ENCODE results near the gene HIVEP1. TPM values are rescaled to one million over a fixed set of nuclear protein-coding genes. Genes with fewer than 3 reads are reported as not detected.

The HIVEP1 gene
- total RNA-seq, 1 experiment from 2014 or later: 6.6 TPM

DNA sequence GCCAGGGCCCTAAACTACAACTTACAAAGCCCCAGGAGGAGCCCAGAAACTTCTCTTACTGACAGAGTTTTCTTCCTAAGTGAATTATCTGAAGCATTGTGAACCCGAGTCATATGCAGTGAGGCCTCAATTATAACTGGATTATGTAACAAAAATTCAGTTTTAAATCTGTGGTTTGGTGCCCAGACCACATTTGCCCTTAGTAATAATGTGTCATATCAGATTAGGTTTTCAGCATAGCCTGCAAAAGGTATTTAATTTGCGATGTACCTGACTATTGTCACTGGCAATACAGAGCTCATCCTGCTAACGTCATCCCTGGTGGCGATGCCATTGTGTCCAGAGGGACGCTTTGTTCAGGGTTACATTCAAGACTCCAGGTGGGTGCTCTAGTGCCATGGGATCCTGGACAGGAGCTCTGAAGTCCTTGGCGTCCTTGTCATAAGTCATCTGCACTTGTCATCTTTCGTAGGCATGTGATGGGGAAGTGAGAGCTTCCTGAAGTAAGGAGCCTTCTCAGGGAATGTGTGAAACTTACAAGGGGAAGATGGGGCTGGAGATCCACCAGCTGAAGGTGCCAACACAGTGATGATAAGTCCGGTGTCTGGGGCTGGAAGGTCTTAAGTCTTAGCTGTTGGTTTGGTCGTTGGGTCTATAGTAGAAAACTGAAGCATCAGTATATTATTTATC is 65.1 kb downstream of the HIVEP1 start:
- H2AFZ ChIP-seq (ENCODE audit: low read length): no peak overlapping the region
- peak; percentile 68 for DNase-seq
- peaks cover 13% of the 10 kb centered on the region for H3K4me1 ChIP-seq (ENCODE audit: insufficient read depth, low read length)
- H3K4me3 ChIP-seq (ENCODE audit: low read length): no peak overlapping the region
- no peaks in the 10 kb centered on the region for H3F3A ChIP-seq (ENCODE audit: low read length, unreplicated experiment)
- peak overlapping the region; percentile 7; the same call in 1 of the 2 replicates for H3K4me2 ChIP-seq (ENCODE audit: low read length)
- H3K36me3 ChIP-seq (ENCODE audit: low read depth, low read length): no peaks in the 10 kb centered on the region
- no peak for TF ChIP-seq CTCF (conservative IDR thresholded peaks at IDR 0.05; ENCODE audit: low read depth, low read length)
- no peaks in the 10 kb centered on the region for H3K27me3 ChIP-seq (ENCODE audit: low read length)
- ChIA-PET POLR2A (ENCODE audit: unreplicated experiment) (no interaction called here), CTCF (no interaction called here)
- no peaks in the 10 kb centered on the region for H3K9me2 ChIP-seq (replicated peaks; ENCODE audit: low read length)
- peak; percentile 38 for ATAC-seq
- intact Hi-C loops (cut with micrococcal nuclease): no loop called here
- no TSS peak for BruUV-seq (replicated peaks)
- no peak overlapping the region for H3K27ac ChIP-seq (ENCODE audit: low read length)
- H3K9ac ChIP-seq (ENCODE audit: low read length): no peak overlapping the region
- no peaks in the 10 kb centered on the region for H3K79me2 ChIP-seq (ENCODE audit: low read length)
- no peaks in the 10 kb centered on the region for H3K9me3 ChIP-seq (ENCODE audit: low read length)
- no peaks in the 10 kb centered on the region for H4K20me1 ChIP-seq (ENCODE audit: low read length)

DNA sequence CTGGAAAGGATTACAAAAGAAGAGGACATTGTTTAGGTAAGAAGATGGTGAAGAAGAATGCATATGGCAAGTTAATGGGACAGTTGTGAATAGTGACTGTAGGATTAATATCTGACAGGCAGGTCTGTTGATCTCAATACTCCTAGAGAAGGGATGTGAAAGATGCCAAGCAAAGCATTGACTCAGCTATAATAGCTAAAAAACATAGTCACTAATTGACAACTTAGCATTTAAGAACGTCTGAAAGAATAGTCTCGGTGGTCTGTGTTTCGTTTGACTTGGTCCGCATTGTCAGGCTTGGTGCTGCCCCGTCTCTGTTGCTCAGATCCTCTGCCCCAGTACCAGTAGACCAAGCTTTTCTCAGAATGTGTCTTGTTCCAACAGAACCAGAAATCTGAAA is 65.9 kb downstream of the HIVEP1 start:
- BruUV-seq (replicated peaks): no TSS peak
- H3K9ac ChIP-seq (ENCODE audit: low read length): no peak overlapping the region
- no peak for TF ChIP-seq CTCF (conservative IDR thresholded peaks at IDR 0.05; ENCODE audit: low read depth, low read length)
- H3F3A ChIP-seq (ENCODE audit: low read length, unreplicated experiment): no peaks in the 10 kb centered on the region
- ATAC-seq (no peak), DNase-seq (no peak)
- no peak overlapping the region for H3K4me3 ChIP-seq (ENCODE audit: low read length)
- no peaks in the 10 kb centered on the region for H3K9me2 ChIP-seq (replicated peaks; ENCODE audit: low read length)
- no peak overlapping the region for H2AFZ ChIP-seq (ENCODE audit: low read length)
- ChIA-PET POLR2A (ENCODE audit: unreplicated experiment) (no interaction called here), CTCF (no interaction called here)
- no peaks in the 10 kb centered on the region for H4K20me1 ChIP-seq (ENCODE audit: low read length)
- no peak overlapping the region for H3K27ac ChIP-seq (ENCODE audit: low read length)
- intact Hi-C loops (cut with micrococcal nuclease): no loop called here
- no peaks in the 10 kb centered on the region for H3K9me3 ChIP-seq (ENCODE audit: low read length)
- peaks cover 13% of the 10 kb centered on the region for H3K4me1 ChIP-seq (ENCODE audit: insufficient read depth, low read length)
- H3K79me2 ChIP-seq (ENCODE audit: low read length): no peaks in the 10 kb centered on the region
- no peaks in the 10 kb centered on the region for H3K36me3 ChIP-seq (ENCODE audit: low read depth, low read length)
- no peak overlapping the region for H3K4me2 ChIP-seq (ENCODE audit: low read length)
- no peaks in the 10 kb centered on the region for H3K27me3 ChIP-seq (ENCODE audit: low read length)

DNA sequence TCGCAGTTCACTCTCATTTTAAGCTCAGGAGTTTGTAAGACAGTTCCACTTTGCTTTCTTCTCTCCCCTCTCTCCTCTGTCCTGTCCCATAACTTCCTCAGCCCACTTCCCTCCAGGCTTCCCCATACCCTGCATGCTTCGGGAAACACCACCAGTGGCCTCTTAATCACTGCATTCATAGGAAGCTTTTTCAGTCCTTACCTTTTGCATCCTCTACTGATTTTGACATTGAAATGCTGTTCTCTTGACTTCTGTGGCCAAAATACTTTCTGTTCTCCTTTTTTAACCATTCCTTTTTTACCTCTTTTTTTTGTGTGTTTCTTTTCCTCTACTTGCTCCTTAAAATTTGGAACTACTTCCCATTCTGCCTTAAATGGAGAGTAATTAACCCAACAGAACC is 69.7 kb downstream of the HIVEP1 start:
- H3K27ac ChIP-seq (ENCODE audit: low read length): no peak overlapping the region
- H3K27me3 ChIP-seq (ENCODE audit: low read length): no peaks in the 10 kb centered on the region
- H3F3A ChIP-seq (ENCODE audit: low read length, unreplicated experiment): no peaks in the 10 kb centered on the region
- no peak overlapping the region for H3K4me2 ChIP-seq (ENCODE audit: low read length)
- H3K79me2 ChIP-seq (ENCODE audit: low read length): no peaks in the 10 kb centered on the region; the same call in 1 of the 2 replicates
- no peaks in the 10 kb centered on the region for H3K36me3 ChIP-seq (ENCODE audit: low read depth, low read length)
- no peak overlapping the region for H2AFZ ChIP-seq (ENCODE audit: low read length)
- peaks cover 7% of the 10 kb centered on the region for H3K4me1 ChIP-seq (ENCODE audit: insufficient read depth, low read length)
- TF ChIP-seq EZH2phosphoT487 (IDR thresholded peaks at IDR 0.05; ENCODE audit: borderline replicate concordance, low read length) (no peak), CTCF (conservative IDR thresholded peaks at IDR 0.05; ENCODE audit: low read depth, low read length) (no peak), EZH2 (IDR thresholded peaks at IDR 0.05; ENCODE audit: low read length, unreplicated experiment) (no peak)
- DNase-seq: no peak
- BruUV-seq (replicated peaks): no TSS peak
- CTCF ChIA-PET: no interaction called here
- H3K9me3 ChIP-seq (ENCODE audit: low read length): no peaks in the 10 kb centered on the region
- no peak overlapping the region for H3K9ac ChIP-seq (ENCODE audit: low read length)
- no peaks in the 10 kb centered on the region for H4K20me1 ChIP-seq (ENCODE audit: low read length)
- intact Hi-C loops (cut with micrococcal nuclease): no loop called here
- ATAC-seq: no peak
- POLR2A ChIA-PET (ENCODE audit: unreplicated experiment): no interaction called here
- no peaks in the 10 kb centered on the region for H3K9me2 ChIP-seq (replicated peaks; ENCODE audit: low read length)
- H3K4me3 ChIP-seq (ENCODE audit: low read length): no peak overlapping the region
